ENCODE measurements around the gene PRPF38A.

The PRPF38A gene

DNA sequence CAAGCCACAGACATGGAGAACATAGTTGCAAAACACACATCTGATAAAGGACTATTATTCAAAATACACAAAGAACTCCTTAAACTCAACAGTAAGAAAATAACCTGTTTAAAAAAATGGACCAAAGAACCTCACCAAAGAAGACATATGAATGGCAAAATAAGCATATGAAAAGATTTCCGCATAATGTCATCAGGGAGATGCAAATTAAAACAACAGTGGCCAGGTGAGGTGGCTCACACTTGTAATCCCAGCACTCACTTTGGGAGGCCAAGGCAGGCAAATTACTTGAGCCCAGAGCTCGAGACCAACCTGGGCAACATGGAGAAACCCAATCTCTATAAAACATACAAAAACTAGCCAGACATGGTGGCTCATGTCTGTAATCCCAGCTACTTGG is 50.4 kb downstream of the PRPF38A start:
- Histone ChIP-seq H3K4me2 (ENCODE audit: low read length) (no peak overlapping the region), H3K79me1 (ENCODE audit: low read length) (no peaks in the 10 kb centered on the region), H2BK5ac (ENCODE audit: low read depth, low read length, poor library complexity) (no peak overlapping the region), H3K9me3 (ENCODE audit: insufficient read depth, low read depth, low read length) (no peaks in the 10 kb centered on the region), H4K8ac (ENCODE audit: low read depth, low read length) (no peak overlapping the region), H3K27ac (ENCODE audit: low read depth, low read length) (no peak overlapping the region), H2AFZ (ENCODE audit: insufficient read depth, low read length, poor library complexity) (no peak overlapping the region), H2AK5ac (ENCODE audit: low read length) (no peak overlapping the region), H4K12ac (ENCODE audit: low read depth, low read length) (no peak overlapping the region), H3K9ac (ENCODE audit: low read length) (no peak overlapping the region), H3K4me3 (ENCODE audit: low read depth, low read length) (no peak overlapping the region), H4K91ac (ENCODE audit: low read depth, low read length) (no peak overlapping the region), H2BK120ac (ENCODE audit: insufficient read depth, low read length, poor library complexity) (no peak overlapping the region), H3K79me2 (ENCODE audit: control insufficient read depth, insufficient read depth, low read length, poor library complexity) (no peaks in the 10 kb centered on the region), H3K4me1 (ENCODE audit: control insufficient read depth in 1 of 2, insufficient read depth in 2 of 2, low read length in 2 of 2) (no peaks in the 10 kb centered on the region), H3K4ac (ENCODE audit: low read depth, low read length) (no peak overlapping the region), H3K23ac (ENCODE audit: low read length) (no peak overlapping the region), H3K18ac (ENCODE audit: low read length) (no peak overlapping the region), H3K27me3 (ENCODE audit: insufficient read depth, low read length) (no peaks in the 10 kb centered on the region), H3K14ac (ENCODE audit: low read length) (no peak overlapping the region), H3K36me3 (ENCODE audit: control insufficient read depth in 1 of 2, insufficient read depth in 2 of 2, low read length in 2 of 2) (peaks cover 3 to 8% of the 10 kb centered on the region in 2 experiments), H2BK12ac (ENCODE audit: low read length) (no peak overlapping the region)
- DNase-seq: no peak
- no CpG with 5 or more reads among the region's 2 CpGs for WGBS (ENCODE audit: extremely low coverage, insufficient coverage, insufficient read length)

DNA sequence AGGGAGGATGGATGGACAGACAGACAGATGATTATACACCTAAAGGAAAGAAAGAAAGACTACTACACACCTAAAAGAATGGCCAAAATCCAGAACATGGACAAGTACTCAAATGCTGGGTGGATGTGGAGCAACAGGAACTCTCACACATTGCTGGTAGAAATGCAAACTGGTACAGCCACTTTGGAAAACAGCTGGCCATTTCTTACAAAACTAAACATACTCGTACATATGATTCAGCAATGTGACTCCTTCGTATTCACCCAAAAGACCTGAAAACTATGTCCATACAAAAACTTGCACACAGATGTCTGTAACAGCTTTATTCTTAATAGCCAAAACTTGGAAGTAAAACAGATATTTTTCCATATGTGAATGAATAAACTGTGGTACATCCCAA is 51.3 kb downstream of the PRPF38A start:
- Histone ChIP-seq H2BK12ac (ENCODE audit: low read length) (no peak overlapping the region), H3K79me2 (ENCODE audit: control insufficient read depth, insufficient read depth, low read length, poor library complexity) (no peaks in the 10 kb centered on the region), H3K4me2 (ENCODE audit: low read length) (no peak overlapping the region), H3K27me3 (ENCODE audit: insufficient read depth, low read length) (no peaks in the 10 kb centered on the region), H2BK5ac (ENCODE audit: low read depth, low read length, poor library complexity) (no peak overlapping the region), H3K23ac (ENCODE audit: low read length) (no peak overlapping the region), H3K27ac (ENCODE audit: low read depth, low read length) (no peak overlapping the region), H3K4ac (ENCODE audit: low read depth, low read length) (no peak overlapping the region), H3K36me3 (ENCODE audit: control insufficient read depth in 1 of 2, insufficient read depth in 2 of 2, low read length in 2 of 2) (peaks cover 3 to 8% of the 10 kb centered on the region in 2 experiments), H3K9ac (ENCODE audit: low read length) (no peak overlapping the region), H4K91ac (ENCODE audit: low read depth, low read length) (no peak overlapping the region), H4K8ac (ENCODE audit: low read depth, low read length) (no peak overlapping the region), H3K79me1 (ENCODE audit: low read length) (no peaks in the 10 kb centered on the region), H2AFZ (ENCODE audit: insufficient read depth, low read length, poor library complexity) (no peak overlapping the region), H3K18ac (ENCODE audit: low read length) (no peak overlapping the region), H4K12ac (ENCODE audit: low read depth, low read length) (no peak overlapping the region), H3K14ac (ENCODE audit: low read length) (no peak overlapping the region), H3K4me3 (ENCODE audit: low read depth, low read length) (no peak overlapping the region), H2AK5ac (ENCODE audit: low read length) (no peak overlapping the region), H3K9me3 (ENCODE audit: insufficient read depth, low read depth, low read length) (no peaks in the 10 kb centered on the region), H3K4me1 (ENCODE audit: control insufficient read depth in 1 of 2, insufficient read depth in 2 of 2, low read length in 2 of 2) (no peaks in the 10 kb centered on the region), H2BK120ac (ENCODE audit: insufficient read depth, low read length, poor library complexity) (no peak overlapping the region)
- WGBS (ENCODE audit: extremely low coverage, insufficient coverage, insufficient read length): no CpG with 5 or more reads among the region's 2 CpGs
- DNase-seq: peak; percentile 81 to 92

DNA sequence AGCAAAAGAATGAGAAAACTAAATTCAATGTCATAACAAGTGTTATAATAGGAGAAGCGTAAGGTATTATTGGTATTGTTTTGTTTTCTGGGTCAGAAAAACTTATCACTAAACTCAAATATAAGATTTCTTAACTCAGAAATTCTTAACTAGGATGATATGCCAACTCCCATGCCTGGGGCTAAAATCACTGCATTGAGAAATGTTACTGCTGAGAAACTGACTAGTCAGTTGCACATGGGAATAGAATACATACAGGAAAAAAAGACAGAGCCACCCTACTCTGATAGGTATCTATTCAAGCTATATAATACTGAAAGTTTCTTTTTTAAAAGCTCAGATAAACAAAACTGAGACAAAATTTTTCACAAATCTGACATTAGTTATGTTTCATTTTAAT is 56.3 kb downstream of the PRPF38A start:
- H3K9ac ChIP-seq (ENCODE audit: low read length): no peak overlapping the region
- no peak overlapping the region for H2BK120ac ChIP-seq (ENCODE audit: insufficient read depth, low read length, poor library complexity)
- no peak overlapping the region for H4K91ac ChIP-seq (ENCODE audit: low read depth, low read length)
- no peak overlapping the region for H2BK12ac ChIP-seq (ENCODE audit: low read length)
- no peaks in the 10 kb centered on the region for H3K79me2 ChIP-seq (ENCODE audit: control insufficient read depth, insufficient read depth, low read length, poor library complexity)
- no peak overlapping the region for H4K12ac ChIP-seq (ENCODE audit: low read depth, low read length)
- no CpG with 5 or more reads among the region's 1 CpG for WGBS (ENCODE audit: extremely low coverage, insufficient coverage, insufficient read length)
- no peak overlapping the region for H3K4me3 ChIP-seq (ENCODE audit: low read depth, low read length)
- H2BK5ac ChIP-seq (ENCODE audit: low read depth, low read length, poor library complexity): no peak overlapping the region
- no peak overlapping the region for H2AFZ ChIP-seq (ENCODE audit: insufficient read depth, low read length, poor library complexity)
- no peak overlapping the region for H3K18ac ChIP-seq (ENCODE audit: low read length)
- H3K79me1 ChIP-seq (ENCODE audit: low read length): no peaks in the 10 kb centered on the region
- no peak overlapping the region for H3K23ac ChIP-seq (ENCODE audit: low read length)
- H2AK5ac ChIP-seq (ENCODE audit: low read length): no peak overlapping the region
- no peaks in the 10 kb centered on the region for H3K4me1 ChIP-seq (ENCODE audit: control insufficient read depth in 1 of 2, insufficient read depth in 2 of 2, low read length in 2 of 2)
- H3K36me3 ChIP-seq (ENCODE audit: control insufficient read depth in 1 of 2, insufficient read depth in 2 of 2, low read length in 2 of 2): no peaks in the 10 kb centered on the region
- H3K9me3 ChIP-seq (ENCODE audit: insufficient read depth, low read depth, low read length): no peaks in the 10 kb centered on the region
- H3K4me2 ChIP-seq (ENCODE audit: low read length): no peak overlapping the region
- H3K4ac ChIP-seq (ENCODE audit: low read depth, low read length): no peak overlapping the region
- DNase-seq: peak; percentile 89 to 94
- H4K8ac ChIP-seq (ENCODE audit: low read depth, low read length): no peak overlapping the region
- no peaks in the 10 kb centered on the region for H3K27me3 ChIP-seq (ENCODE audit: insufficient read depth, low read length)
- H3K14ac ChIP-seq (ENCODE audit: low read length): no peak overlapping the region
- H3K27ac ChIP-seq (ENCODE audit: low read depth, low read length): no peak overlapping the region

DNA sequence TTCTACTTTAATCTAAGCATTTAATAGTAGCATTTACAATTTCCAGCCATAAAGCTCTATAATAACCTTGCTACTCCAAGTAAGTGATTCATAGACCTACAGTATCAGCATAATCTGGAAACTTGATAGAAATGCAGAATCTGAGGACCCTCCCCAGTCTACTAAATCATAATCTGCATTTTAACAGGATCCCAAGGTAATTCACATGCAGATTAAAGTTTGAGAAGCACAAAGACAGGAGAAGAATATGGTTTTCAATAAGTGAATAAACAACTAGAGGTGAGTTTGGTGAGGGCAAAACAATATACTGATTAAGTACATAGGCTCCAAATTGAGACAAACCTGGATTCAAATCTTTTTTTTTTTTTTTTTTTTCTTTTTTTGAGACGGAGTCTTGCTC is 57.4 kb downstream of the PRPF38A start:
- H3K79me2 ChIP-seq (ENCODE audit: control insufficient read depth, insufficient read depth, low read length, poor library complexity): no peaks in the 10 kb centered on the region
- H3K27ac ChIP-seq (ENCODE audit: low read depth, low read length): no peak overlapping the region
- H3K23ac ChIP-seq (ENCODE audit: low read length): no peak overlapping the region
- no peak overlapping the region for H3K14ac ChIP-seq (ENCODE audit: low read length)
- WGBS (ENCODE audit: extremely low coverage, insufficient coverage, insufficient read length): no CpG with 5 or more reads among the region's 1 CpG
- no peaks in the 10 kb centered on the region for H3K4me1 ChIP-seq (ENCODE audit: control insufficient read depth in 1 of 2, insufficient read depth in 2 of 2, low read length in 2 of 2)
- H2AK5ac ChIP-seq (ENCODE audit: low read length): no peak overlapping the region
- no peak overlapping the region for H2BK12ac ChIP-seq (ENCODE audit: low read length)
- H3K9ac ChIP-seq (ENCODE audit: low read length): no peak overlapping the region
- H4K8ac ChIP-seq (ENCODE audit: low read depth, low read length): no peak overlapping the region
- no peak overlapping the region for H2BK5ac ChIP-seq (ENCODE audit: low read depth, low read length, poor library complexity)
- H3K27me3 ChIP-seq (ENCODE audit: insufficient read depth, low read length): no peaks in the 10 kb centered on the region
- H3K18ac ChIP-seq (ENCODE audit: low read length): no peak overlapping the region
- H3K4me3 ChIP-seq (ENCODE audit: low read depth, low read length): no peak overlapping the region
- H3K4me2 ChIP-seq (ENCODE audit: low read length): no peak overlapping the region
- H3K4ac ChIP-seq (ENCODE audit: low read depth, low read length): no peak overlapping the region
- H4K91ac ChIP-seq (ENCODE audit: low read depth, low read length): no peak overlapping the region
- peaks cover 0 to 5% of the 10 kb centered on the region in 2 experiments for H3K36me3 ChIP-seq (ENCODE audit: control insufficient read depth in 1 of 2, insufficient read depth in 2 of 2, low read length in 2 of 2)
- peak in 1 of 2 donors; percentile 3 for DNase-seq
- H3K79me1 ChIP-seq (ENCODE audit: low read length): no peaks in the 10 kb centered on the region
- no peak overlapping the region for H2BK120ac ChIP-seq (ENCODE audit: insufficient read depth, low read length, poor library complexity)
- no peak overlapping the region for H4K12ac ChIP-seq (ENCODE audit: low read depth, low read length)
- H3K9me3 ChIP-seq (ENCODE audit: insufficient read depth, low read depth, low read length): no peaks in the 10 kb centered on the region
- H2AFZ ChIP-seq (ENCODE audit: insufficient read depth, low read length, poor library complexity): no peak overlapping the region

All from trophoblast cell (in vitro differentiated cells and primary cell).